Sigmoid colon (tissue), 4 donors: Measurements from ENCODE around the gene NEDD8.

Experiments used
- EP300 ChIP-seq, 4 donors: sonication (generic); formaldehyde crosslinking; IDR thresholded peaks; one replicate each; pipeline ENCODE4 v1.6.1; 2017; ENCODE audit warnings: antibody characterized with exemption in 4 of 4
- POLR2A ChIP-seq, 2 donors: fragments of 450-650 bp; IDR thresholded peaks; one replicate each; pipeline ENCODE4 v1.6.1; 2016; ENCODE audit warnings: antibody characterized with exemption in 2 of 2, mild to moderate bottlenecking in 2 of 2, moderate library complexity in 2 of 2
- TF ChIP-seq, protein P1 (sequence below), 4 experiments: fragments of 450-650 bp in 3 of 4; fragments of 200-600 bp in 1 of 4; IDR thresholded peaks; one replicate each; pipeline ENCODE4 v1.5.1; 2016 to 2019; ENCODE audit warnings: antibody characterized with exemption in 4 of 4, mild to moderate bottlenecking in 3 of 4, moderate library complexity in 2 of 4

DNA sequence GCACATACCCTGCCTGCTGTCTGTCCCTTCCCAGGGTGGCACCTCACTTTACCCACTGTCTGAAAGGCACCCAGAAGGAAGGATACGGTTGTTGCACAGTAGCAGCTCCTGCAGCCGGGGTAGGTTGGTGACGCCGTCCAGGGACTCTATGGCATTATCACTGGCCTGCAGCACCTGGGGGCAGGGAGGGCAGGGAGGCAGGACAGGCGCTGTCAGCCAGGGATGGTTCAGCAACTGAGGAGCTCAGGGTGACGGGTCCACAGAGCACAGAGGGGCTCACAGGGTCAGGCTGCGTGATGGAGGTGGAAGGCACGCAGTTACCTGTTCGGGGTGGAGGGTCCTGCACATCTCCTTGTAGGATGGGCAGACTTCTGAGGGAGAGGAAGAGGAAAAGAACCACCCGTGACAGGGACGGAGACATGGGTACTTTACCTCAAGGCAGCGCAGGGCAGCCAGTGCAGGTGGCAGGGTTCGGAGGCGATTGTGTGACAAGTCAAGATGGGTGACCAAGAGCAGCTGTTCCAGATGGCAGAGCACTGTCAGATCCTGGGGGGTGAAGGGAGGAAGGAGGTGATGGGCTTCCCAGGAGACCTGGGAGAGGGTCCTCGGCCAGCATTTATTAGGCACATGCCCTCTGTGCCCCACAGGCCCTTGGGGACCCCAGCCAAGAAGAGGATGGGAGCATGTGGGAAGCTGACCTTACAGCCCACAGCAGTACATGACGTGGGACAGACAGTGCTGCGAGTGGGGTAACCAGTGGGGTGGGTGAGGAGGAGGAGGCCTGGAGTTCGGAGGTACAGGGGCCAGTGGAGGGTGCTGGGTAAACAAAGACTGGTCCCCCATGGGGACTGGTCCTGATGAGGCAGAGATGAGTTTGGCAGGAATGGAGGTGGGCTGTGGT lies 34.4 kb upstream of the NEDD8 start:
- TF ChIP-seq, protein P1, sequence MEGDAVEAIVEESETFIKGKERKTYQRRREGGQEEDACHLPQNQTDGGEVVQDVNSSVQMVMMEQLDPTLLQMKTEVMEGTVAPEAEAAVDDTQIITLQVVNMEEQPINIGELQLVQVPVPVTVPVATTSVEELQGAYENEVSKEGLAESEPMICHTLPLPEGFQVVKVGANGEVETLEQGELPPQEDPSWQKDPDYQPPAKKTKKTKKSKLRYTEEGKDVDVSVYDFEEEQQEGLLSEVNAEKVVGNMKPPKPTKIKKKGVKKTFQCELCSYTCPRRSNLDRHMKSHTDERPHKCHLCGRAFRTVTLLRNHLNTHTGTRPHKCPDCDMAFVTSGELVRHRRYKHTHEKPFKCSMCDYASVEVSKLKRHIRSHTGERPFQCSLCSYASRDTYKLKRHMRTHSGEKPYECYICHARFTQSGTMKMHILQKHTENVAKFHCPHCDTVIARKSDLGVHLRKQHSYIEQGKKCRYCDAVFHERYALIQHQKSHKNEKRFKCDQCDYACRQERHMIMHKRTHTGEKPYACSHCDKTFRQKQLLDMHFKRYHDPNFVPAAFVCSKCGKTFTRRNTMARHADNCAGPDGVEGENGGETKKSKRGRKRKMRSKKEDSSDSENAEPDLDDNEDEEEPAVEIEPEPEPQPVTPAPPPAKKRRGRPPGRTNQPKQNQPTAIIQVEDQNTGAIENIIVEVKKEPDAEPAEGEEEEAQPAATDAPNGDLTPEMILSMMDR (IDR thresholded peaks at IDR 0.05): no peak
- TF ChIP-seq POLR2A (IDR thresholded peaks at IDR 0.05) (no peak), EP300 (IDR thresholded peaks at IDR 0.05) (no peak)
